ENCODE measurements around the gene CCDC57. TPM values are rescaled to one million over a fixed set of nuclear protein-coding genes. Genes with fewer than 3 reads are reported as not detected.

Gene CCDC57
- total RNA-seq, 1 donor from 2014 or later, result 37.2 TPM

DNA sequence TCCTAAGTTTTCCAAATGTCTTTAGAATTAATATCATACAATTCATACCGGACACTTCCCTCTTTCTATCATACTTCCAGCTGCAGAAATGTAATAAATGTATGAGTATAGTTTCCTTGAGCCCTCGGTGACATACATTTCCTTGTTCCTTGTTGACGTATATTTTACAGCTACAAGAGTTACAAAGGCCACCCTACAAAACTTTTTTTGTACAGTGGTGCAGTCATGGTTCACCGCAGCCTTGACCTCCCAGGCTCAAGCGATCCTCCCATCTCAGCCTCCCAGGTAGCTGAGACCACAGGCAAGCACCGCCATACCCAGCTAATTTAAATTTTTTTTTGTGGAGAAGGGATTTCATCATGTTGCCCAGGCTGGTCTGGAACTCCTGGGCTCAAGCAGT, 139.8 kb downstream of the CCDC57 start:
- no peak for TF ChIP-seq CTCF (IDR thresholded peaks at IDR 0.05; ENCODE audit: unreplicated experiment)
- Mint-ChIP-seq H3K27me3 (ENCODE audit: unreplicated experiment) (peaks cover 2% of the 10 kb centered on the region), H3K27ac (ENCODE audit: unreplicated experiment) (no peak overlapping the region), H3K9me3 (ENCODE audit: unreplicated experiment) (no peaks in the 10 kb centered on the region), H3K36me3 (ENCODE audit: low read depth, unreplicated experiment) (no peaks in the 10 kb centered on the region), H3K4me1 (ENCODE audit: unreplicated experiment) (no peaks in the 10 kb centered on the region), H3K4me3 (ENCODE audit: unreplicated experiment) (no peak overlapping the region)
- DNase-seq (ENCODE audit: low spot score), result no peak

- no peak overlapping the region for H3K27ac Mint-ChIP-seq (ENCODE audit: unreplicated experiment)
- TF ChIP-seq CTCF (IDR thresholded peaks at IDR 0.05; ENCODE audit: unreplicated experiment), result no peak
- DNase-seq (ENCODE audit: low spot score), result no peak
- H3K4me3 Mint-ChIP-seq (ENCODE audit: unreplicated experiment), result no peak overlapping the region
- no peaks in the 10 kb centered on the region for H3K9me3 Mint-ChIP-seq (ENCODE audit: unreplicated experiment)
- H3K27me3 Mint-ChIP-seq (ENCODE audit: unreplicated experiment), result peaks cover 10% of the 10 kb centered on the region
- peaks cover 3% of the 10 kb centered on the region for H3K4me1 Mint-ChIP-seq (ENCODE audit: unreplicated experiment)
- no peaks in the 10 kb centered on the region for H3K36me3 Mint-ChIP-seq (ENCODE audit: low read depth, unreplicated experiment)
Measured at GRCh38 chr17:82070611-82071010, 142.0 kb downstream of the CCDC57 start.

- TF ChIP-seq CTCF (IDR thresholded peaks at IDR 0.05; ENCODE audit: unreplicated experiment), result no peak
- H3K27ac Mint-ChIP-seq (ENCODE audit: unreplicated experiment), result no peak within 1 kb of the TSS
- H3K27me3 Mint-ChIP-seq (ENCODE audit: unreplicated experiment), result peaks cover 9% of the 10 kb centered on the region
- H3K4me1 Mint-ChIP-seq (ENCODE audit: unreplicated experiment), result peaks cover 3% of the 10 kb centered on the region
- peak; percentile 56 for DNase-seq (ENCODE audit: low spot score)
- H3K9me3 Mint-ChIP-seq (ENCODE audit: unreplicated experiment), result no peaks in the 10 kb centered on the region
- H3K4me3 Mint-ChIP-seq (ENCODE audit: unreplicated experiment), result peak within 1 kb of the TSS; percentile 92
- H3K36me3 Mint-ChIP-seq (ENCODE audit: low read depth, unreplicated experiment), result no peaks in the 10 kb centered on the region
Measured at GRCh38 chr17:82065638-82066303, 146.9 kb downstream of the CCDC57 start, which contains the start of gene DUS1L. DUS1L (minus strand) TSS chr17:82065804; CDS start chr17:82065059, 745 bp downstream.

DNA sequence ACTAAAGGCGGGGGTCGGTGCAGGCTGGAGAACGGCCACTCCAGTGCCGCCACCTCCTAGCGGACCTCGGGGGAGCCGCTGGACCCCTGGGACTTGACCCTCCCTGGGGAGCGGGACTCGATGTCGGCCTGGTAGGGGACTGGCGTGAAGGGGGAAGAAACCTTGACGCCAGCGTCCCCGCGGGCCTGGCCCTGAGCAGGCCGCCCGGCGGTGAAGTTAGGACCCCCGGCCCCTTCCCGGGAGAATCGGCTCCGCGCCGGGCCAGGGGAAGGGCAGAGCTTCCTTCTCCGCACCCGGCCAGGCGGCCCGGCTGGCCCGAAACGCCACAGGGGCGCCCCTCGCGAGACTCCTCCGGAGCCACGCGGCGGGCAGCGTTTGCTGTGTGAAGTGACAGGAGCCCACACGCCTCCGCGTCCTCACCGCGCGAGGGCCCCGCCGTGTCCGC, 147.4 kb downstream of the CCDC57 start:
- peak; percentile 45 for DNase-seq (ENCODE audit: low spot score)
- TF ChIP-seq CTCF (IDR thresholded peaks at IDR 0.05; ENCODE audit: unreplicated experiment), result no peak
- H3K27ac Mint-ChIP-seq (ENCODE audit: unreplicated experiment), result no peak overlapping the region
- H3K4me1 Mint-ChIP-seq (ENCODE audit: unreplicated experiment), result peaks cover 3% of the 10 kb centered on the region
- H3K36me3 Mint-ChIP-seq (ENCODE audit: low read depth, unreplicated experiment), result no peaks in the 10 kb centered on the region
- H3K9me3 Mint-ChIP-seq (ENCODE audit: unreplicated experiment), result no peaks in the 10 kb centered on the region
- H3K4me3 Mint-ChIP-seq (ENCODE audit: unreplicated experiment), result peak overlapping the region; percentile 74
- H3K27me3 Mint-ChIP-seq (ENCODE audit: unreplicated experiment), result peaks cover 10% of the 10 kb centered on the region

GRCh38 chr17:82064433-82065192, 148.0 kb downstream of the CCDC57 start:
- no peaks in the 10 kb centered on the region for H3K9me3 Mint-ChIP-seq (ENCODE audit: unreplicated experiment)
- no peaks in the 10 kb centered on the region for H3K36me3 Mint-ChIP-seq (ENCODE audit: low read depth, unreplicated experiment)
- H3K27me3 Mint-ChIP-seq (ENCODE audit: unreplicated experiment), result peaks cover 11% of the 10 kb centered on the region
- peak overlapping the region; percentile 74 for H3K4me3 Mint-ChIP-seq (ENCODE audit: unreplicated experiment)
- peaks cover 3% of the 10 kb centered on the region for H3K4me1 Mint-ChIP-seq (ENCODE audit: unreplicated experiment)
- DNase-seq (ENCODE audit: low spot score), result no peak
- H3K27ac Mint-ChIP-seq (ENCODE audit: unreplicated experiment), result no peak overlapping the region
- no peak for TF ChIP-seq CTCF (IDR thresholded peaks at IDR 0.05; ENCODE audit: unreplicated experiment)

All from endothelial cell (in vitro differentiated cells).